K562 (cell line): Measurements from ENCODE around the gene CCDC97. TPM values are rescaled to one million over a fixed set of nuclear protein-coding genes. Genes with fewer than 3 reads are reported as not detected.

Experiments used
- CAMTA2 ChIP-seq: fragments of 250-450 bp; sonication (Bioruptor Pico); conservative IDR thresholded peaks from 2 replicates; pipeline ENCODE4 v1.5.1; 2022
- CBFB ChIP-seq: sonication (generic); formaldehyde crosslinking; IDR thresholded peaks from 2 replicates; pipeline ENCODE4 v1.4.0; 2020; ENCODE audit warnings: mild to moderate bottlenecking, missing genetic modification reagents
- CHD2 ChIP-seq: IDR thresholded peaks from 2 replicates; pipeline ENCODE4 v1.6.1; 2011; ENCODE audit warnings: low read depth, low read length
- FOSL1 ChIP-seq: fragments of 200-800 bp; sonication (Bioruptor generic); conservative IDR thresholded peaks from 2 replicates; pipeline ENCODE4 v1.6.1; 2016; ENCODE audit warnings: missing genetic modification characterization, missing compliant biosample characterization
- FOXA3 ChIP-seq, 2 experiments: fragments of 450-650 bp in 1 of 2; sonication (generic) in 1 of 2; formaldehyde crosslinking; IDR thresholded peaks in 1 of 2; conservative IDR thresholded peaks in 1 of 2; 2 replicates each; pipeline versions ENCODE4 v1.4.0 to v1.8.0; 2020 to 2022; ENCODE audit warnings: mild to moderate bottlenecking in 2 of 2, missing genetic modification reagents in 1 of 2
- MLLT1 ChIP-seq, 2 experiments: fragments of 450-650 bp; IDR thresholded peaks; 2 replicates each; pipeline ENCODE4 v1.6.1; 2016
- NBN ChIP-seq: fragments of 450-650 bp; IDR thresholded peaks from 2 replicates; pipeline ENCODE4 v1.6.1; 2016; ENCODE audit warnings: low read depth, mild to moderate bottlenecking
- NCOA1 ChIP-seq: fragments of 450-650 bp; IDR thresholded peaks from 2 replicates; pipeline ENCODE4 v1.6.1; 2016; ENCODE audit warnings: low read depth
- PRDM10 ChIP-seq: fragments of 450-650 bp; IDR thresholded peaks from 2 replicates; pipeline ENCODE4 v1.6.1; 2018; ENCODE audit not compliant: partially characterized antibody
- SIN3A ChIP-seq, 2 experiments: fragments of 150-350 bp in 1 of 2; IDR thresholded peaks; 2 replicates each; pipeline ENCODE4 v1.6.1; 2011 to 2016; ENCODE audit warnings: borderline replicate concordance in 2 of 2, low read depth in 2 of 2, low read length in 2 of 2, mild to moderate bottlenecking in 2 of 2, moderate library complexity in 2 of 2; ENCODE audit not compliant: control insufficient read depth in 1 of 2
- SPI1 ChIP-seq: IDR thresholded peaks from 2 replicates; pipeline ENCODE4 v1.6.1; 2011; ENCODE audit warnings: low read depth, low read length, control low read depth, borderline replicate concordance
- SRSF7 ChIP-seq: fragments of 200-400 bp; formaldehyde crosslinking; optimal IDR thresholded peaks from 2 replicates; pipeline ENCODE3; 2017; ENCODE audit warnings: mild to moderate bottlenecking, low read depth, low read length
- STAT5B ChIP-seq: fragments of 250-450 bp; sonication (Bioruptor Pico); IDR thresholded peaks from 2 replicates; pipeline ENCODE4 v1.8.0; 2021; ENCODE audit warnings: mild to moderate bottlenecking, inconsistent platforms
- SUPT5H ChIP-seq: fragments of 450-650 bp; IDR thresholded peaks from 2 replicates; pipeline ENCODE4 v1.6.1; 2016
- TFAP4 ChIP-seq: sonication (generic); formaldehyde crosslinking; IDR thresholded peaks from 2 replicates; pipeline ENCODE4 v1.8.0; 2022; ENCODE audit warnings: missing genetic modification reagents, mild to moderate bottlenecking, moderate library complexity, borderline replicate concordance
- TRIM24 ChIP-seq, 2 experiments: fragments of 450-650 bp; IDR thresholded peaks; 2 replicates each; pipeline ENCODE4 v1.6.1; 2016
- VEZF1 ChIP-seq: fragments of 200-800 bp; sonication (Bioruptor generic); IDR thresholded peaks from 2 replicates; pipeline ENCODE4 v1.6.1; 2017; ENCODE audit warnings: missing genetic modification characterization, missing compliant biosample characterization
- ZBTB1 ChIP-seq: sonication (generic); formaldehyde crosslinking; IDR thresholded peaks from 2 replicates; pipeline ENCODE4 v1.8.1; 2023; ENCODE audit warnings: missing genetic modification reagents, low read depth, mild to moderate bottlenecking, borderline replicate concordance
- ZZZ3 ChIP-seq: fragments of 450-650 bp; IDR thresholded peaks from 2 replicates; pipeline ENCODE4 v1.6.1; 2016; ENCODE audit warnings: antibody characterized with exemption, mild to moderate bottlenecking, moderate library complexity
- polyA plus RNA-seq, 8 experiments: library from polyadenylated mRNA; depleted of rRNA in 4 of 8; stranded (reverse) in 5 of 8; unstranded in 3 of 8; fragments of >200 nt; fragmentation: Nextera tagmentation in 2 of 8; fragmentation: Illumina TruSeq in 1 of 8; extraction: Ambion mirVana in 2 of 8; extraction: Trizol in 1 of 8; gene quantifications; 2 replicates each; pipeline versions ENCODE4 v1.2.1 to v1.2.3, GENCODE V29; 2011 to 2014; ENCODE audit warnings: inconsistent platforms in 1 of 8, missing spikeins in 1 of 8
- total RNA-seq, 7 experiments: library from RNA; depleted of rRNA in 6 of 7; stranded (reverse); fragments of >200 nt in 6 of 7; fragmentation: Illumina TruSeq in 2 of 7; extraction: Trizol in 2 of 7; gene quantifications; 2 replicates each; pipeline versions ENCODE4 v1.2.1 to v1.2.3, GENCODE V29; 2011 to 2021; ENCODE audit warnings: low replicate concordance in 1 of 7

CCDC97 gene
- total and polyA plus RNA-seq, 9 of the 15 experiments (the other 6 are each of a cell fraction or from before 2014, with no cell fraction given): 0.60 to 16.5 (median 7.0) TPM

- TF ChIP-seq MLLT1 (IDR thresholded peaks at IDR 0.05) (peak in 1 of 2 experiments; percentile 53; a peak in 1 of 4 replicates), CHD2 (peak; percentile 84), STAT5B (CRISPR knock-in tag) (no peak), SPI1 (no peak), SUPT5H (0 out of 2 replicates have a peak, but pooled peaks have one; percentile 39), VEZF1 (peak; percentile 100), TRIM24 (IDR thresholded peaks at IDR 0.05) (no peak), NBN (0 out of 2 replicates have a peak, but pooled peaks have one; percentile 38), SRSF7 (no peak), FOXA3 (CRISPR knock-in tag; conservative IDR thresholded peaks at IDR 0.05 in 1 of 2, IDR thresholded peaks at IDR 0.05 in 1 of 2) (0 out of 4 replicates have a peak, but pooled peaks of 1 of the 2 experiments have one; percentile 24), SIN3A (IDR thresholded peaks at IDR 0.05; ENCODE audit: borderline replicate concordance in 2 of 2, control insufficient read depth in 1 of 2, low read depth in 2 of 2, low read length in 2 of 2) (peak in 1 of 2 experiments; percentile 80; a peak in 2 of 4 replicates), FOSL1 (tag) (peak; percentile 47), ZZZ3 (no peak), CAMTA2 (no peak), NCOA1 (no peak), PRDM10 (no peak), CBFB (no peak), ZBTB1 (CRISPR knock-in tag) (peak; percentile 94), TFAP4 (CRISPR knock-in tag) (peak; percentile 88)
These were observed 43.7 kb downstream of the CCDC97 start, which contains the start of gene TGFB1 (continued) for GRCh38 chr19:41353466-41354342.
